NCI-H146 treated with DMSO at 0.1 percent for 48 hours (cell line): ENCODE data around the gene PMVK.
"Not testable (repeated sequence)": the region's sequence is repeated elsewhere in the genome, so short reads cannot be mapped to it uniquely, and the experiment has no call there.

Experiments
- DNase-seq: peaks from one replicate; lab custom pipeline; 2025; ENCODE audit not compliant: unreplicated experiment; lab: John Stamatoyannopoulos, UW

Gene PMVK

DNA sequence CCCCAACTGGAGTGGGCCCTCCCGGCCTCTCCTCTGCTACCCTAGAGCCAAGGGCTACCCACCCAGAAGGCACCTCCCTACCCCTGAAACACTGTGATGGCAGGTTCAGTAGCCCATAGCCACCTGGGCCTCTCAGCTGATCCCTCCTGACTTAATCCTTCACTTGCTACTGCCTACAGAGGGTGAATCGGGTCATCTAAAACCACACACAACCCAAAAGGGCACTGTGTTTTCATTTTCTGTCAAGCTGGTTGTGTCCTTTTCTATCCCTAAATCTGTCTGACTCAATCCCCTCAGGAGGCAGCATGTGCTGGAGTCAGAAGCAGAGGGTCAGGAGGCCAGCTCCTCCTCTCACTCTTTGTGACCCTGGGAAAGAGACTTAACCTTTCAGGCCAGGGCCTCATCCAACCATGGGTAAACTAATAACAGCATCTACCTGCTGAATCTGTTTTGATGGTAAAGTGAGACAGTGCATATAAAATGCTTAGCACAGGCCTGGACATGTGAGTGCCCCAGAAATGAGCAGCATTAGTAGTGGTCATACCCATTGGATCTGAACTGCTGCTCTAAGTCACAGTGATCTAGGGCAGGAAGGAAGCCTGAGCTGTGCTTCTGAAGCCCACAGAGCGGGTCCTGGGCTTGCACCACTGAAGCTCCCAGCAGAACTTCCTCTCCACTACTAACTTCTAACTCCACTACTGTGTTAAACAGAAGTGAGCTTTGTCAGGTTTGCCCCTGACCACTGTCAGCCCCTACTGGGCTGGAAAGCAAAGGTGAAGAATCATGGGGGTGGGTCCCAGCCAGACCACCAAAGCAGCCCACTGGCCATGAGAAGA lies 11.0 kb downstream of the PMVK start:
- DNase-seq = no peak

GRCh38 chr1:154923695-154924094 lies 12.8 kb downstream of the PMVK start:
- DNase-seq = no peak

DNA sequence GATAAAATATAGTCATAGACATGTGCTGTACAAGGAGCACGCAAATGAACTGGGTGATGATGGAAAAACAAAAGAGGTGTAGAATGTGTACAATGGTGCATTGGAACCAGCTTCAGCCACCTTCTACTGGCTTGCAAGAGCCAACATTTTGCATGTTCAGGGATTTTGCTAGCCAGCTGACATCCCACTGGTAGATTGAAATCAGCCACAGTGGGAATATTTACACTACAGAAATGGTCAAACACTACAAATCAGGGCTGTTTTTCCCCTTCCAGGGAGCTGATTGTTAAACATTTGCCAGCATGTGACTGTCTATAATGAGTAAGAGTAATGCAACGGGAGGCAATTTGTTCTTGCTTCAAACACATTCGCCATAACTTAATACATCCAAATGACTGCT lies 23.2 kb downstream of the PMVK start:
- peak; percentile 9 for DNase-seq

- DNase-seq = no peak
Measured at GRCh38 chr1:154912755-154913154, 23.8 kb downstream of the PMVK start.

DNA sequence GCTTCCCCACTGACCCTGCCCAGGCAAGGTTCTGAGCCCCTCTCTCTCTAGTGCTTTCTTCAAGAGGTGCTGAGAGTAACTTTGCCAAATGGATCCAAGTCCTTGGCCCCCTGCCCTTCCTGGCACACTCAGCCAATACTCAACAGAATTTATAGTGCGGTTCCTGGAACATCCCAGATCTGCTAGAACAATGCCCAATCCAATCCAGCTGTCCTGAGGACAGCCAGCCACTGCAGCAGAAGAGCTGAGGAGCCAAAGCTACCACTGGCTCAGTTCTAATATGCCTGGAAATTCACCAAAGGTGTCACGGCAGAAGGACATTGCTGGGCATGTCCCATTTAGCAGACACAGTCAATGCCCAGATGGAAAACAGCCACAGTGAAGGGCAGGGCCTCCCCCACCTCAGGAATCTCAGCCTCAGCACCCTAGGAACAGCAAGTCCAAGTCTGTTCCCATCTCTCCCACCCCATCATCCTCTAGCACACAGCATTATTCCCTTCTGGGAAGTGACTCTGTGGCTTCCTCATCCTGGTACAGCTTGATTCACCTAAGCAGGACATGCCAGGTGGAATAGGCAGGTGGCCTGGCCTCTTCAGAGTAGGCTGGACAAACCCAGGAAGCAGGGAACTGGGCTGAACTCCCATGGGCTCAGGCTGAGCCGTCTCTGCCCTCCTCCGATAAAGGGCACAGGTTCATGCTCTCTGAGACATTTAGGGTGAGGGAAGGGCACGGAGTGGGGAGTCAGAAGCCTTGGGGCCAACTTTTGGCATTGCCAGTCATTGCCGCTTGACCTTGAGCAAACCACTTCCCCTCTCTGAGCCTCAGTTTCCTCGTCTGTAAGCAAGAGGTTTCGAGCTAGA lies 24.6 kb downstream of the PMVK start:
- DNase-seq = no peak

GRCh38 chr1:154910851-154911250 lies 25.7 kb downstream of the PMVK start:
- no peak for DNase-seq

GRCh38 chr1:154908937-154909336 lies 27.6 kb downstream of the PMVK start:
- DNase-seq = no peak

GRCh38 chr1:154908129-154908528 lies 28.4 kb downstream of the PMVK start:
- not testable (repeated sequence) for DNase-seq

DNA sequence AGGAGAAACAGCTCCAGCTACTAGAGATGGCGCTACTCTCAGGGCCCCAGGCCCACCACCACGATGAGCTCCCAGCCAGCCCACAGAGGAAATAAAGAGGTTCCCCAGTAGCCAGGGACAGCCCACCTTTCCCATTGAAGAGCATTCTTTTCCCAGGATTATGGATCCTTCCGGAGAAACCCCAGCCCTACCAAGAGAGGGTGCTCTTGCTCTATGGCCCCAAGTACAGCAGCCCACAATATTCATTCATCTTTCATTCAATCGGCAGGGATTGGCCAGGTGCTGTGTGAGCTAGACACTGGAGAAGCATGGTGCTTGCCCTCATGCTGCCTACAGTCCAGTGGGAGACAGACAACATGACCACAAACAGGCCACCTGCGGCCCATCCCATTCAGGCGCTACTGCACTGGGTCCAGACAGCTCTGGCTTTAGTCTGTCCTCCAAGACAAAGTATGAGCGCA lies 29.9 kb downstream of the PMVK start:
- DNase-seq = no peak

- DNase-seq = no peak
Measured at GRCh38 chr1:154902938-154903566, 33.5 kb downstream of the PMVK start.

GRCh38 chr1:154901591-154901990 lies 34.9 kb downstream of the PMVK start:
- no peak for DNase-seq

DNA sequence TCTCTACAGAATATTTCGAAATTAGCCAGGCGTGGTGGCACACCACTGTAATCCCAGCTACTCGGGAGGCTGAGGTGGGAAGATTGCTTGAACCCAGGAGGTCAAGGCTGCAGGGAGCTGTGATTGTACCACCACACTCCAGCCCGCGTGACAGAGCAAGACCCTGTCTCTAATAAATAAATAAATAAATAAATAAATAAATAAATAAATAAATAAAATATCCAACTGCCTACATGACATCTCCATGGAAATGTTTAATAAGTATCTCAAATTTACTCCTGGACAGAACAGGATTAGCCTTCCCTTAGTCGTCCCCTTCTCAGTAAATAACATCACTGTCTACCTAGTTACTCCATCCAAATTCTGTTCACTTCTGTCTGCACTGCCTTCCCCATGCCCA lies 37.5 kb downstream of the PMVK start:
- DNase-seq = no peak

DNA sequence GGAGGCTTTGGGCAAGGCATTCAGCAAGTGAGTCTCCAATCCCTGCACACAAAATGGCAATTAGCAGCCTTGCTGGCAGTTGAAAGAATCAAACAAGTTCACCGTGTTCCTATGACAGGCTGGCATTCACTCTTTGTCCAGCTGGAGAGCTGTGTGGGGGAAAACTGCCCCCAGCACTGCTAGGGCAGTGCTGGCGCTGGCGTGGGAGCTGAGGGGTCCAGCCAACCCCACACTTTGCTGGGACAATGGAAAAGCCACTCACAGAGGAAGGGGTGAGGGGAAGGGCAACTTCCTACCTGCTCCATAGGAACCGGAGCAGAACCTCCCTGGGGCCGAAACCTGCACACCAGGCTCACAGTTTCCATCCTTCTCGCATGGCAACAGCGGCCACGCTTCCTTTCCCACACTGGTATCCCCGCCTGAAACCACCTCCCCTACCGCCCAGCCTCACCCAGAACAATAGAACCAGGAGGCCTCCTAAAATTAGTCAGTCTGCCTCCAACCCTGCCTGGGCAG lies 39.7 kb downstream of the PMVK start:
- no peak for DNase-seq

DNA sequence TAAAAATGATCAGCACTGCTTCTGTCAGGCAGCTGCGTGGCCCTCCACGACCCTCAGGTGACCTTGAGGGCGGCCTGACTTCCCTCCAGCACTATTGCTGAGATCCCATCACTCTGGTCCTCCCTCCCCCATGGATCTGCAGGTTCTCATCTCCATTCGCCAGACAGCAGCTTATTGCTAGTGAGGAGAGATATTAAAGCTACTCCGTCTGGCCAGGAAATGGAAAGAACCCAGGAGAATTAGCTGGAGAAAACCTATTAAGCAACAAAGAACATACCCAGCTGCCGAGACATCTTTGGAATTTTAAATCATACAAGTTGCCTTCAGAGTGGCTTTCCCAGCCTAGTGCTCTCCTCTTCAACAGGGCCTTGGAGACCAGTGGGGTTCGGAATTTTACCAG lies 40.7 kb downstream of the PMVK start:
- DNase-seq = no peak

DNA sequence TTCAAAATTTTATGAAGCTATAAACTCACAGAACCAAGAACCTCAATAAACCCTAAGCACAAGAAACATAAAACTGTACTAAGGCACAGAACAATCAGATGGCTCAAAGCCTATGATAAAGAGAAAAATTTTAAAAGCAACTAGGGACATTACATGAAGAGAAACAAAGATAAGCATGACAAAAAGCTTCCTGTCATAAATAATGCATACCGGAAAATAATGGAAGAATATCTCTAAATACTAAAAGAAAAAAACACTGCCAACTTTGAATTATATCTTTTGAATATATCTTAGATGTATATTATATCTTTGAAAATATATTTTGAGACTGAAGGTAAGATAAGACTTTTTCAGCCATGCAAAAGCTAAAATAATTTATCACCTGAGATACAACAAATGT lies 45.1 kb downstream of the PMVK start:
- no peak for DNase-seq

DNA sequence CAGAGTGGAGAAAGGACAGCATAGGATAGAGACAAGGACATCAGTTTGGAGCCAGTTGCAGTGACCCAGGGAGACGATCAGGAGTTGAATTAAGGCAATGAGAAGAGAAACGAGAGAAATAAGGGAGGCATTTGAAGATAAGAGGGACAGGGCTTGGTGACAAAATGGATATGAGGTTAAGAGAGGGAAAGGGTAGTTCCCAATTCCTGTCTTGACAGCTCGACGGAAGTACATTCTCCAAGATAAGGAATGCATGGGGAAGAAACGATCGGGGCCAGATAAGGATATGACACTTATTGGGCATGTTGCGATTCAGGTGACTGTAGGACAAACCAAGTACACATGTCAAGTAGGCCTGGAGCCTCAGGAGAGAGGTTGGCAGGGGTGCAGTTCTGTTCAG lies 47.8 kb downstream of the PMVK start:
- DNase-seq = no peak

GRCh38 chr1:154886281-154887015 lies 50.1 kb downstream of the PMVK start:
- DNase-seq = no peak

- DNase-seq = no peak
Measured at GRCh38 chr1:154884869-154885701, 51.4 kb downstream of the PMVK start.

GRCh38 chr1:154883919-154884868 lies 52.3 kb downstream of the PMVK start:
- DNase-seq = no peak
